Measurements from ENCODE around the gene WDFY4.

The WDFY4 gene

GRCh38 chr10:48880016-48880705 lies 195.5 kb downstream of the WDFY4 start:
- H3K27me3 ChIP-seq (ENCODE audit: insufficient read depth, low read length, poor library complexity, severe bottlenecking) = no peaks in the 10 kb centered on the region
- no peak overlapping the region for H2AFZ ChIP-seq (ENCODE audit: low read length)
- no peaks in the 10 kb centered on the region for H3K9me2 ChIP-seq (replicated peaks; ENCODE audit: low read depth, low read length)
- no peaks in the 10 kb centered on the region for H3K4me1 ChIP-seq (ENCODE audit: insufficient read depth, low read length, poor library complexity, severe bottlenecking)
- no peaks in the 10 kb centered on the region for H3K36me3 ChIP-seq (ENCODE audit: insufficient read depth, low read length)
- no peaks in the 10 kb centered on the region for H4K20me1 ChIP-seq (ENCODE audit: insufficient read depth, low read length, poor library complexity, severe bottlenecking)
- no peak for TF ChIP-seq EZH2phosphoT487 (IDR thresholded peaks at IDR 0.05; ENCODE audit: borderline replicate concordance)
- H3K4me2 ChIP-seq (ENCODE audit: low read depth, low read length, poor library complexity, severe bottlenecking) = no peak overlapping the region
- no peak overlapping the region for H3K4me3 ChIP-seq (ENCODE audit: low read length, poor library complexity, severe bottlenecking)
- no peaks in the 10 kb centered on the region for H3K9me3 ChIP-seq (ENCODE audit: insufficient read depth, low read depth, low read length)
- no peaks in the 10 kb centered on the region for H3K79me2 ChIP-seq (ENCODE audit: insufficient read depth, low read length)
- H3F3A ChIP-seq (ENCODE audit: low read depth) = no peaks in the 10 kb centered on the region
- H3K9ac ChIP-seq (ENCODE audit: low read depth, low read length, poor library complexity, severe bottlenecking) = no peak overlapping the region

- Histone ChIP-seq H3K9me3 (ENCODE audit: insufficient read depth, low read depth, low read length) (no peaks in the 10 kb centered on the region), H3K4me2 (ENCODE audit: low read depth, low read length, poor library complexity, severe bottlenecking) (no peak overlapping the region), H3K4me1 (ENCODE audit: insufficient read depth, low read length, poor library complexity, severe bottlenecking) (no peaks in the 10 kb centered on the region), H2AFZ (ENCODE audit: low read length) (no peak overlapping the region), H3K79me2 (ENCODE audit: insufficient read depth, low read length) (no peaks in the 10 kb centered on the region), H3K9me2 (replicated peaks; ENCODE audit: low read depth, low read length) (no peaks in the 10 kb centered on the region), H3K36me3 (ENCODE audit: insufficient read depth, low read length) (no peaks in the 10 kb centered on the region), H3K9ac (ENCODE audit: low read depth, low read length, poor library complexity, severe bottlenecking) (no peak overlapping the region), H3K4me3 (ENCODE audit: low read length, poor library complexity, severe bottlenecking) (no peak overlapping the region), H3K27me3 (ENCODE audit: insufficient read depth, low read length, poor library complexity, severe bottlenecking) (no peaks in the 10 kb centered on the region), H3F3A (ENCODE audit: low read depth) (no peaks in the 10 kb centered on the region), H4K20me1 (ENCODE audit: insufficient read depth, low read length, poor library complexity, severe bottlenecking) (no peaks in the 10 kb centered on the region)
- no peak for TF ChIP-seq EZH2phosphoT487 (IDR thresholded peaks at IDR 0.05; ENCODE audit: borderline replicate concordance)
- TF ChIP-seq CTCF (conservative IDR thresholded peaks at IDR 0.05; ENCODE audit: low read length) = no peak
Measured at GRCh38 chr10:48881937-48882336, 197.3 kb downstream of the WDFY4 start.

GRCh38 chr10:48882881-48883280 lies 198.2 kb downstream of the WDFY4 start:
- Histone ChIP-seq H3K36me3 (ENCODE audit: insufficient read depth, low read length) (no peaks in the 10 kb centered on the region), H3K9ac (ENCODE audit: low read depth, low read length, poor library complexity, severe bottlenecking) (no peak overlapping the region), H3K9me2 (replicated peaks; ENCODE audit: low read depth, low read length) (no peaks in the 10 kb centered on the region), H3K4me1 (ENCODE audit: insufficient read depth, low read length, poor library complexity, severe bottlenecking) (no peaks in the 10 kb centered on the region), H3K4me3 (ENCODE audit: low read length, poor library complexity, severe bottlenecking) (no peak overlapping the region), H2AFZ (ENCODE audit: low read length) (no peak overlapping the region), H4K20me1 (ENCODE audit: insufficient read depth, low read length, poor library complexity, severe bottlenecking) (no peaks in the 10 kb centered on the region), H3F3A (ENCODE audit: low read depth) (no peaks in the 10 kb centered on the region), H3K9me3 (ENCODE audit: insufficient read depth, low read depth, low read length) (no peaks in the 10 kb centered on the region), H3K27me3 (ENCODE audit: insufficient read depth, low read length, poor library complexity, severe bottlenecking) (no peaks in the 10 kb centered on the region), H3K79me2 (ENCODE audit: insufficient read depth, low read length) (no peaks in the 10 kb centered on the region), H3K4me2 (ENCODE audit: low read depth, low read length, poor library complexity, severe bottlenecking) (no peak overlapping the region)
- TF ChIP-seq CTCF (conservative IDR thresholded peaks at IDR 0.05; ENCODE audit: low read length) (no peak), EZH2phosphoT487 (IDR thresholded peaks at IDR 0.05; ENCODE audit: borderline replicate concordance) (no peak)

- H3K79me2 ChIP-seq (ENCODE audit: insufficient read depth, low read length) = no peaks in the 10 kb centered on the region
- no peaks in the 10 kb centered on the region for H3K9me3 ChIP-seq (ENCODE audit: insufficient read depth, low read depth, low read length)
- H3K4me2 ChIP-seq (ENCODE audit: low read depth, low read length, poor library complexity, severe bottlenecking) = no peak overlapping the region
- H3K4me3 ChIP-seq (ENCODE audit: low read length, poor library complexity, severe bottlenecking) = no peak overlapping the region
- H2AFZ ChIP-seq (ENCODE audit: low read length) = no peak overlapping the region
- H3K36me3 ChIP-seq (ENCODE audit: insufficient read depth, low read length) = no peaks in the 10 kb centered on the region
- H3K4me1 ChIP-seq (ENCODE audit: insufficient read depth, low read length, poor library complexity, severe bottlenecking) = no peaks in the 10 kb centered on the region
- no peaks in the 10 kb centered on the region for H3F3A ChIP-seq (ENCODE audit: low read depth)
- H3K9me2 ChIP-seq (replicated peaks; ENCODE audit: low read depth, low read length) = no peaks in the 10 kb centered on the region
- TF ChIP-seq CTCF (conservative IDR thresholded peaks at IDR 0.05; ENCODE audit: low read length) (no peak), EZH2phosphoT487 (IDR thresholded peaks at IDR 0.05; ENCODE audit: borderline replicate concordance) (no peak)
- no peaks in the 10 kb centered on the region for H3K27me3 ChIP-seq (ENCODE audit: insufficient read depth, low read length, poor library complexity, severe bottlenecking)
- H4K20me1 ChIP-seq (ENCODE audit: insufficient read depth, low read length, poor library complexity, severe bottlenecking) = no peaks in the 10 kb centered on the region
- H3K9ac ChIP-seq (ENCODE audit: low read depth, low read length, poor library complexity, severe bottlenecking) = no peak overlapping the region
Measured at GRCh38 chr10:48883701-48884100, 199.0 kb downstream of the WDFY4 start.
